Sigmoid colon (tissue), 7 donors: Measurements from ENCODE around the gene NEK4. TPM values are rescaled to one million over a fixed set of nuclear protein-coding genes. Genes with fewer than 3 reads are reported as not detected.

ENCODE experiments used
- DNase-seq: peaks from one replicate; pipeline ENCODE4 v3.0.0-alpha.2; 2019
- H3K27ac ChIP-seq, 4 donors: fragments of 200-600 bp; sonication (generic); one replicate each; pipeline ENCODE4 v1.5.1; 2016 to 2019; ENCODE audit warnings: mild to moderate bottlenecking in 1 of 4
- H3K27me3 ChIP-seq, 3 donors: fragments of 200-600 bp; sonication (generic); one replicate each; pipeline ENCODE4 v1.5.1; 2019; ENCODE audit warnings: mild to moderate bottlenecking in 1 of 3
- H3K36me3 ChIP-seq, 4 donors: fragments of 200-600 bp; sonication (generic); one replicate each; pipeline ENCODE4 v1.5.1; 2016 to 2019
- H3K4me1 ChIP-seq, 4 donors: fragments of 200-600 bp; sonication (generic); one replicate each; pipeline ENCODE4 v1.5.1; 2017 to 2019
- H3K4me3 ChIP-seq, 4 donors: fragments of 200-600 bp; sonication (generic); one replicate each; pipeline ENCODE4 v1.5.1; 2017 to 2019; ENCODE audit warnings: mild to moderate bottlenecking in 2 of 4, moderate library complexity in 1 of 4
- H3K9me3 ChIP-seq, 4 donors: fragments of 200-600 bp in 3 of 4; sonication (generic) in 3 of 4; one replicate each; pipeline versions ENCODE4 v1.5.1 to v1.6.1; 2013 to 2019
- EP300 ChIP-seq, 4 donors: sonication (generic); formaldehyde crosslinking; IDR thresholded peaks; one replicate each; pipeline ENCODE4 v1.6.1; 2017; ENCODE audit warnings: antibody characterized with exemption in 4 of 4
- POLR2A ChIP-seq, 2 donors: fragments of 450-650 bp; IDR thresholded peaks; one replicate each; pipeline ENCODE4 v1.6.1; 2016; ENCODE audit warnings: antibody characterized with exemption in 2 of 2, mild to moderate bottlenecking in 2 of 2, moderate library complexity in 2 of 2
- POLR2AphosphoS5 ChIP-seq, 4 donors: sonication (generic); formaldehyde crosslinking; IDR thresholded peaks; one replicate each; pipeline ENCODE4 v1.6.1; 2017; ENCODE audit warnings: antibody characterized with exemption in 4 of 4
- WGBS, 2 donors: extraction: QIAGEN DNeasy Blood & Tissue Kit; methylation state at CpG; one replicate each; pipeline ENCODE4 v1.1.7; 2013; 5-methylcytosine and 5-hydroxymethylcytosine counted together
- intact Hi-C: fragments of 100-400 bp; cut with DNase I; formaldehyde crosslinking; loops from one replicate; pipeline ENCODE4 v1.15.1; 2023
- polyA plus RNA-seq, 3 donors: library from polyadenylated mRNA; stranded (reverse); fragments of 200-250 nt; gene quantifications; one replicate each; pipeline ENCODE4 v1.2.3, GENCODE V29; 2013
- total RNA-seq, 4 donors: library from RNA; depleted of rRNA; stranded (reverse); fragments of >200 nt; gene quantifications; one replicate each; pipeline ENCODE4 v1.1.0, GENCODE V29; 2016
- TF ChIP-seq, protein P1 (sequence below), 4 experiments: fragments of 450-650 bp in 3 of 4; fragments of 200-600 bp in 1 of 4; IDR thresholded peaks; one replicate each; pipeline ENCODE4 v1.5.1; 2016 to 2019; ENCODE audit warnings: antibody characterized with exemption in 4 of 4, mild to moderate bottlenecking in 3 of 4, moderate library complexity in 2 of 4
- donor health status: healthy with polysubstance abuse.
- donor health status: Bipolar disorder and iron deficiency.
- donor health status: healthy.

The NEK4 gene
- total and polyA plus RNA-seq, 7 donors: 7.4 to 19.4 (median 17.1) TPM

DNA sequence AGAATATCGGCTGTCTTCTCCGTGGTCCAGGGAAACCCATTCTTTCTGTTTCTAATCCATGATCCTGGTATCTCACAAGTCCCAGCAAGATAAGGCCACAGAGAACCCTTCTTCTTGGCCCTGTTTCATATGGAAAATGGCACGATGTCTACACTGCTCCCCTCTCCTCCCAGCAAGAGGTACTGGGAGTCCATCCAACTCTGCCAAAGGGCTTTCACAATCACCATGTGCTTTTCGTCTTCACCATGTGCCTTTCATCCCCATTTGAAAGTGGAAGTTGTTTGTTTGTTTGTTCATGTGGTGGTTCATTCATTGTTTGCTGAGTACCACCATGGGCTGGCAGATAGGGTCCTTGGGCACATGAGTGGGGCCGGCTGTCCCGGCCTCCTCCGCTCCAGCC lies 29.3 kb upstream of the NEK4 start:
- no peaks in the 10 kb centered on the region for H3K27me3 ChIP-seq
- DNase-seq: no peak
- intact Hi-C loops: no loop called here
- no peak overlapping the region for H3K27ac ChIP-seq
- H3K36me3 ChIP-seq: no peaks in the 10 kb centered on the region
- TF ChIP-seq POLR2A (IDR thresholded peaks at IDR 0.05) (no peak), POLR2AphosphoS5 (IDR thresholded peaks at IDR 0.05) (no peak), EP300 (IDR thresholded peaks at IDR 0.05) (no peak)
- TF ChIP-seq, protein P1, sequence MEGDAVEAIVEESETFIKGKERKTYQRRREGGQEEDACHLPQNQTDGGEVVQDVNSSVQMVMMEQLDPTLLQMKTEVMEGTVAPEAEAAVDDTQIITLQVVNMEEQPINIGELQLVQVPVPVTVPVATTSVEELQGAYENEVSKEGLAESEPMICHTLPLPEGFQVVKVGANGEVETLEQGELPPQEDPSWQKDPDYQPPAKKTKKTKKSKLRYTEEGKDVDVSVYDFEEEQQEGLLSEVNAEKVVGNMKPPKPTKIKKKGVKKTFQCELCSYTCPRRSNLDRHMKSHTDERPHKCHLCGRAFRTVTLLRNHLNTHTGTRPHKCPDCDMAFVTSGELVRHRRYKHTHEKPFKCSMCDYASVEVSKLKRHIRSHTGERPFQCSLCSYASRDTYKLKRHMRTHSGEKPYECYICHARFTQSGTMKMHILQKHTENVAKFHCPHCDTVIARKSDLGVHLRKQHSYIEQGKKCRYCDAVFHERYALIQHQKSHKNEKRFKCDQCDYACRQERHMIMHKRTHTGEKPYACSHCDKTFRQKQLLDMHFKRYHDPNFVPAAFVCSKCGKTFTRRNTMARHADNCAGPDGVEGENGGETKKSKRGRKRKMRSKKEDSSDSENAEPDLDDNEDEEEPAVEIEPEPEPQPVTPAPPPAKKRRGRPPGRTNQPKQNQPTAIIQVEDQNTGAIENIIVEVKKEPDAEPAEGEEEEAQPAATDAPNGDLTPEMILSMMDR (IDR thresholded peaks at IDR 0.05): no peak
- H3K4me3 ChIP-seq: no peak overlapping the region
- no peaks in the 10 kb centered on the region for H3K9me3 ChIP-seq
- 87 to 93% methylated on average over 7 of the region's 7 CpGs for WGBS, 2 donors
- H3K4me1 ChIP-seq: no peaks in the 10 kb centered on the region

DNA sequence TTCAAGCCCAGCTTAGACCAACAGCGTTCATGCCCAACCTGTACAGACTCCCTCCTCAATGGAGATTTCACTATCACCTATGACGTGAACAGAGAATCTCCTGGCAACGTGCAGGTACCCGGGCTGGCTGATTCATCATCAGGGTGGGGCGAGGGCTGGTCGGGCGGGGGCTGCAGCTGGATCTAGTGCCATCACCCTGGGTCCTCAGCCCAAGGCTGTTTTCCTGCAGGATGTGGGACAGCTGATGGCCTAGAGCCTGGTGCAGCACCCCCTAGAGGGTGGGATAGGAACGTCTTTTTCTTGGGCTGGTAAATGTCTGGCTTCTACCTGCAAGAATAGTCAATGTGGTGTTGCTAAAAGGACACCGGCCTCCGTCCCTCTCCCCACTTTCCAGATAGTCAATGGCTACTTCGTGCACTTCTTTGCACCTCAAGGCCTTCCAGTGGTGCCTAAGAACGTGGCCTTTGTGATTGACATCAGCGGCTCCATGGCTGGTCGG lies 28.3 kb upstream of the NEK4 start:
- H3K36me3 ChIP-seq: no peaks in the 10 kb centered on the region
- intact Hi-C loops: no loop called here
- 52 to 69% methylated on average over 14 of the region's 14 CpGs for WGBS, 2 donors
- DNase-seq: no peak
- no peaks in the 10 kb centered on the region for H3K9me3 ChIP-seq
- H3K4me1 ChIP-seq: no peaks in the 10 kb centered on the region
- no peak overlapping the region for H3K27ac ChIP-seq
- no peaks in the 10 kb centered on the region for H3K27me3 ChIP-seq
- H3K4me3 ChIP-seq: no peak overlapping the region
- TF ChIP-seq EP300 (IDR thresholded peaks at IDR 0.05) (no peak), POLR2AphosphoS5 (IDR thresholded peaks at IDR 0.05) (no peak)
- TF ChIP-seq, protein P1 (IDR thresholded peaks at IDR 0.05): no peak

DNA sequence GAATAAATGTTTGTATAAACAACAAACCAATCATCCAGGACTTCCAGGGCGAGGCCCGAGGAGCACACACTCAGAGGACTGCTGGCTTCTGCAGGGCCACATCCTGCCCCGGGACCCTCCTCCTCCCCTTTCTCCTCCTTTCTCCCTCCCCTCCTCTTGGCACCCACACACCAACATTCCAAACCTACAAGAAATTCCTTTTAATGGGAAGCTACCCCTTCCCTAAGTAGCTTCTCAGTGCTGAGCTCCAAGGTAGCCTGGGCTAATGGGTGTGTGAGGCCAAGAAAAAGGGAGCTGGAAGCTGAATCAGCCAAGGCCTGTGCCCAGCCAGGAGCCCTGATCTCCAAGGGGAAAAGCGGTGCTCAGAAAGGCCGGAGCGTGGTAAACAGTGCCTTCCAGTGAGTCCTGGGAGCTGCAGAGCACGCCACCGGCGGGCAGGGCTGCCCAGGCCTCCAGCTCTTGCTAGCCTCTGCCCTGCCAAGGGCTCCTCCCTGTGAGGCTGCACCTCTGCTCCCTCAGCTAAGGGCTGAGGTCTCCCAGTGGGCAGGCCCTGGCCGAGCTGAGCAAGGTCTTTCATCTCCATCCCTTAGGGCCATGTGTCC lies 27.7 kb upstream of the NEK4 start:
- Histone ChIP-seq H3K36me3 (no peaks in the 10 kb centered on the region), H3K4me1 (no peaks in the 10 kb centered on the region), H3K9me3 (no peaks in the 10 kb centered on the region), H3K4me3 (no peak overlapping the region), H3K27me3 (no peaks in the 10 kb centered on the region), H3K27ac (no peak overlapping the region)
- TF ChIP-seq, protein P1 (IDR thresholded peaks at IDR 0.05): no peak
- TF ChIP-seq POLR2AphosphoS5 (IDR thresholded peaks at IDR 0.05) (no peak), POLR2A (IDR thresholded peaks at IDR 0.05) (no peak), EP300 (IDR thresholded peaks at IDR 0.05) (no peak)
- intact Hi-C loops: no loop called here
- no peak for DNase-seq
- 81 to 83% methylated on average over 10 of the region's 10 CpGs for WGBS, 2 donors

DNA sequence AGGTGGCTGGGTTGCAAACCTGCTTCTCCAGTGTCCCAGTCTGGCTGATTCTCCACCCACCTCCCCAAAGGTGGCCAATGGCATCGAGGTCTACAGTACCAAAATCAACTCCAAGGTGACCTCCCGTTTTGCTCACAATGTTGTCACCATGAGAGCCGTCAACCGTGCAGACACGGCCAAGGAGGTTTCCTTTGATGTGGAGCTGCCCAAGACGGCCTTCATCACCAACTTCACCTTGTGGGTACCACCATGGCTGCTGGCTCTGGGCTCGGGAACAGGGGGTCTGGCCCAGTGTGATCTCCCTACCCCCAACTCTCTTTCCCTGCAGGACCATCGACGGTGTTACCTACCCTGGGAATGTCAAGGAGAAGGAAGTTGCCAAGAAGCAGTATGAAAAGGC lies 25.7 kb upstream of the NEK4 start:
- H3K9me3 ChIP-seq: no peaks in the 10 kb centered on the region
- 91 to 94% methylated on average over 9 of the region's 9 CpGs for WGBS, 2 donors
- no peak overlapping the region for H3K4me3 ChIP-seq
- TF ChIP-seq POLR2A (IDR thresholded peaks at IDR 0.05): no peak
- TF ChIP-seq EP300 (IDR thresholded peaks at IDR 0.05): no peak
- TF ChIP-seq, protein P1 (IDR thresholded peaks at IDR 0.05): no peak
- no peak for TF ChIP-seq POLR2AphosphoS5 (IDR thresholded peaks at IDR 0.05)
- no peaks in the 10 kb centered on the region for H3K36me3 ChIP-seq
- DNase-seq: no peak
- no peaks in the 10 kb centered on the region for H3K27me3 ChIP-seq
- H3K27ac ChIP-seq: no peak overlapping the region
- H3K4me1 ChIP-seq: no peaks in the 10 kb centered on the region
- intact Hi-C loops: no loop called here
